ENCODE data around the gene DCC. TPM values are rescaled to one million over a fixed set of nuclear protein-coding genes. Genes with fewer than 3 reads are reported as not detected.

Gene DCC
- total and polyA plus RNA-seq, 9 of the 15 experiments (the other 6 are each of a cell fraction or from before 2014, with no cell fraction given) = not detected

DNA sequence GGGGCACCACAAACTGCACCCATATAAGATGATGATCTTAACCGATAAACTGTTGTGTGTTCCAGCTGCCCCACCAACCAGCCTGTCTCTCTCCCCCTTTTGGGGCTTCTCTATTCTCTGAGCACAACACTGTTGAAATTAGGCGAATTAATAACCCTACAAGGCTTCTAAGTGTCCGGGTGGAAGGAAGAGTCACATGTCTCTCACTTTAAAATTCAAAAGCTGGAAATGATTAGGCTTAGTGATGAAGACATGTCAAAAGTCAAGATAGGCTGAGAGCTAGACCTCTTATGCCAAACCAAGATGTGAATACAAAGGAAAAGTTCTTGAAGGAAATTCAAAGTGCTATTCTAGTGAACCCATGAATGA, 1102.4 kb downstream of the DCC start:
- Histone ChIP-seq H3K36me3 (ENCODE audit: control insufficient read depth, insufficient read depth, low read length) (no peaks in the 10 kb centered on the region), H3K27me3 (ENCODE audit: control insufficient read depth in 2 of 2, insufficient read depth in 2 of 2, low read length in 2 of 2) (no peaks in the 10 kb centered on the region), H3K79me2 (ENCODE audit: control insufficient read depth, insufficient read depth, low read length) (no peaks in the 10 kb centered on the region), H3K9me3 (replicated peaks; ENCODE audit: control insufficient read depth, insufficient read depth, low read depth, low read length) (no peaks in the 10 kb centered on the region), H3K4me1 (replicated peaks in 1 of 2; ENCODE audit: control insufficient read depth in 2 of 2, insufficient read depth in 2 of 2, low read length in 2 of 2) (no peaks in the 10 kb centered on the region), H3K27ac (ENCODE audit: extremely low read depth, low read depth, low read length) (no peak overlapping the region), H3K4me2 (ENCODE audit: insufficient read depth, low read length) (no peak overlapping the region), H3K4me3 (no peak overlapping the region), H4K20me1 (replicated peaks; ENCODE audit: control insufficient read depth, insufficient read depth, low read length) (no peaks in the 10 kb centered on the region), H3K9me1 (ENCODE audit: control insufficient read depth, insufficient read depth, low read length) (no peaks in the 10 kb centered on the region), H3K9ac (ENCODE audit: insufficient read depth in 1 of 2, low read depth in 2 of 2, low read length in 2 of 2) (no peak overlapping the region), H2AFZ (ENCODE audit: low read depth, low read length) (no peak overlapping the region)
- CTCF ChIA-PET (ENCODE audit: low intra/inter-chr PET ratio) = no interaction called here
- 0% methylated on average over 3 of the region's 3 CpGs for WGBS (ENCODE audit: insufficient coverage, low coverage, missing lambda C conversion rate)
- no peak for TF ChIP-seq NFATC3 (IDR thresholded peaks at IDR 0.05)
- in situ Hi-C loops (cut with MboI) (no loop called here), intact Hi-C loops (cut with micrococcal nuclease) (no loop called here)
- FAIRE-seq (no peak), ATAC-seq (no peak), DNase-seq (ENCODE audit: extremely low read depth in 1 of 4, low spot score in 3 of 4) (no peak)
- POLR2A ChIA-PET = no interaction called here
- no TSS peak for BruUV-seq (replicated peaks)

DNA sequence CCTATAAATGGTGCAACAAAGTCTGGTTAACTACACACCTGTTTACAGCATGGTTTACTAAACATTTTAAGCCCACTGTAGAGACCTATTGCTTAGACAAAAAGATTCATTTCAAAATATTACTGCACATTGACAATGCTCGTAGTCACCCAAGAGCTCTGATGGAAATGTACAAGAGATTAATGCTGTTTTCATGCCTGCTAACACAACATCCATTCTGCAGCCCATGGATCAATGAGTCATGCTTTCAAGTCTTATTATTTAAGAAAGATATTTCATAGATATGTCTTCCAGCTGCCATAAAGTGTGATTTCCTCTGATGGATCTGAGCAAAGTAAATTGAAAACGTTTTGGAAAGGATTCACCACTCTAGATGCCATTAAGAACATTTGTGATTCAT, 1103.3 kb downstream of the DCC start:
- ChIA-PET POLR2A (no interaction called here), CTCF (ENCODE audit: low intra/inter-chr PET ratio) (no interaction called here)
- no peak overlapping the region for H3K4me3 ChIP-seq
- DNase-seq (ENCODE audit: extremely low read depth in 1 of 4, low spot score in 3 of 4) (no peak), FAIRE-seq (no peak), ATAC-seq (no peak)
- intact Hi-C loops (cut with micrococcal nuclease) = no loop called here
- H3K9ac ChIP-seq (ENCODE audit: insufficient read depth in 1 of 2, low read depth in 2 of 2, low read length in 2 of 2) = no peak overlapping the region
- H3K4me2 ChIP-seq (ENCODE audit: insufficient read depth, low read length) = no peak overlapping the region
- H3K27ac ChIP-seq (ENCODE audit: extremely low read depth, low read depth, low read length) = no peak overlapping the region
- no peak overlapping the region for H2AFZ ChIP-seq (ENCODE audit: low read depth, low read length)
- H3K9me3 ChIP-seq (replicated peaks; ENCODE audit: control insufficient read depth, insufficient read depth, low read depth, low read length) = no peaks in the 10 kb centered on the region
- no TSS peak for BruUV-seq (replicated peaks)
- TF ChIP-seq ZNF253 (CRISPR knock-in tag; conservative IDR thresholded peaks at IDR 0.05) (no peak), CBFA2T2 (conservative IDR thresholded peaks at IDR 0.05) (no peak), ZC3H11A (IDR thresholded peaks at IDR 0.05; ENCODE audit: low read depth, low read length) (no peak), FOSL1 (tag; conservative IDR thresholded peaks at IDR 0.05) (no peak)
- in situ Hi-C loops (cut with MboI) = no loop called here
- H3K36me3 ChIP-seq (ENCODE audit: control insufficient read depth, insufficient read depth, low read length) = no peaks in the 10 kb centered on the region
- no peaks in the 10 kb centered on the region for H3K79me2 ChIP-seq (ENCODE audit: control insufficient read depth, insufficient read depth, low read length)
- no peaks in the 10 kb centered on the region for H3K4me1 ChIP-seq (replicated peaks in 1 of 2; ENCODE audit: control insufficient read depth in 2 of 2, insufficient read depth in 2 of 2, low read length in 2 of 2)
- WGBS (ENCODE audit: insufficient coverage, low coverage, missing lambda C conversion rate) = 0% methylated on average over 2 of the region's 2 CpGs
- no peaks in the 10 kb centered on the region for H3K27me3 ChIP-seq (ENCODE audit: control insufficient read depth in 2 of 2, insufficient read depth in 2 of 2, low read length in 2 of 2)
- H3K9me1 ChIP-seq (ENCODE audit: control insufficient read depth, insufficient read depth, low read length) = no peaks in the 10 kb centered on the region
- H4K20me1 ChIP-seq (replicated peaks; ENCODE audit: control insufficient read depth, insufficient read depth, low read length) = no peaks in the 10 kb centered on the region

Measured in K562 (cell line).